Measurements from ENCODE around the gene FFAR3. TPM values are rescaled to one million over a fixed set of nuclear protein-coding genes. Genes with fewer than 3 reads are reported as not detected.

The FFAR3 gene
- total and polyA plus RNA-seq, 2 of the 13 experiments (the other 11 are each of a cell fraction or from before 2014, with no cell fraction given), result not detected

GRCh38 chr19:35395382-35396199, 37.3 kb downstream of the FFAR3 start (continued):
- no peak for TF ChIP-seq DMTF1 (CRISPR knock-in tag; IDR thresholded peaks at IDR 0.05)
- TF ChIP-seq STAT6 (CRISPR knock-in tag; IDR thresholded peaks at IDR 0.05; ENCODE audit: borderline replicate concordance), result no peak
- TF ChIP-seq RARA (CRISPR knock-in tag; IDR thresholded peaks at IDR 0.05), result peak; percentile 54; the same call in 1 of the 2 replicates
- TF ChIP-seq HHEX (CRISPR knock-in tag; IDR thresholded peaks at IDR 0.05), result no peak
- peak; percentile 25; the same call in 1 of the 2 replicates for TF ChIP-seq RXRA (CRISPR knock-in tag; IDR thresholded peaks at IDR 0.05)
- no peak for TF ChIP-seq ZNF775 (CRISPR knock-in tag; IDR thresholded peaks at IDR 0.05; ENCODE audit: borderline replicate concordance)
- TF ChIP-seq ZBTB34 (CRISPR knock-in tag; IDR thresholded peaks at IDR 0.05), result no peak
- no peak for TF ChIP-seq ZNF766 (CRISPR knock-in tag; IDR thresholded peaks at IDR 0.05; ENCODE audit: borderline replicate concordance)
- no peak for TF ChIP-seq YY1 (IDR thresholded peaks at IDR 0.05; ENCODE audit: insufficient read depth, insufficient replicate concordance, low read depth, low read length)
- TF ChIP-seq ZUFSP (CRISPR knock-in tag; IDR thresholded peaks at IDR 0.05; ENCODE audit: borderline replicate concordance), result no peak
- no peak for TF ChIP-seq HBP1 (CRISPR knock-in tag; IDR thresholded peaks at IDR 0.05; ENCODE audit: low read depth)
- TF ChIP-seq MAFG (CRISPR knock-in tag; IDR thresholded peaks at IDR 0.05), result no peak
- TF ChIP-seq TBX2 (CRISPR knock-in tag; IDR thresholded peaks at IDR 0.05; ENCODE audit: borderline replicate concordance), result no peak
- TF ChIP-seq ZNF224 (CRISPR knock-in tag; IDR thresholded peaks at IDR 0.05), result no peak
- TF ChIP-seq ZNF432 (CRISPR knock-in tag; IDR thresholded peaks at IDR 0.05; ENCODE audit: borderline replicate concordance), result no peak
- no peak for TF ChIP-seq CERS6 (CRISPR knock-in tag; IDR thresholded peaks at IDR 0.05)
- no peak for TF ChIP-seq CBX5 (CRISPR knock-in tag; IDR thresholded peaks at IDR 0.05; ENCODE audit: borderline replicate concordance)
